OCI-LY1 (cell line): ENCODE results near the gene ASB2.

Experiments
- CTCF ChIP-seq: fragments of 200-600 bp; sonication (generic), shearing (Covaris generic); IDR thresholded peaks from 2 replicates; pipeline ENCODE4 v1.5.1; 2017; ENCODE audit warnings: mild to moderate bottlenecking, antibody characterized with exemption, low read length, moderate library complexity, mixed read lengths
- EZH2 ChIP-seq: fragments of 200-600 bp; sonication (generic), shearing (Covaris generic); IDR thresholded peaks from 2 replicates; pipeline ENCODE4 v1.8.0; 2017; ENCODE audit warnings: borderline replicate concordance, mixed run types, mild to moderate bottlenecking, antibody characterized with exemption, low read length, moderate library complexity, mixed read lengths

- no peak for TF ChIP-seq CTCF
- no peak for TF ChIP-seq EZH2
Measured at GRCh38 chr14:93889739-93890483, 86.5 kb downstream of the ASB2 start.
